Nephron progenitor cell (in vitro differentiated cells): ENCODE measurements around the gene RPRD1A.

Experiments
- DNase-seq: peaks from one replicate; pipeline ENCODE4 v3.0.0; 2021
- H3K27ac Mint-ChIP-seq: 2 replicates; pipeline ENCODE4 v1.8.0; 2021; ENCODE audit warnings: mild to moderate bottlenecking, moderate library complexity, mixed read lengths
- H3K27me3 Mint-ChIP-seq: 2 replicates; pipeline ENCODE4 v1.8.0; 2021; ENCODE audit warnings: mild to moderate bottlenecking, low read depth, mixed read lengths; ENCODE audit not compliant: poor library complexity
- H3K36me3 Mint-ChIP-seq: 2 replicates; pipeline ENCODE4 v1.8.0; 2021; ENCODE audit warnings: low read depth, mixed read lengths
- H3K4me1 Mint-ChIP-seq: 2 replicates; pipeline ENCODE4 v1.8.0; 2021; ENCODE audit warnings: mixed read lengths
- H3K4me3 Mint-ChIP-seq: 2 replicates; pipeline ENCODE4 v1.8.0; 2021; ENCODE audit warnings: mild to moderate bottlenecking, moderate library complexity, mixed read lengths
- H3K9me3 Mint-ChIP-seq: 2 replicates; pipeline ENCODE4 v1.8.0; 2021; ENCODE audit warnings: mild to moderate bottlenecking, moderate library complexity, mixed read lengths
- CTCF ChIP-seq: fragments of 200-600 bp; sonication (generic); IDR thresholded peaks from 2 replicates; pipeline ENCODE4 v1.5.0; 2021; ENCODE audit warnings: antibody characterized with exemption

The RPRD1A gene

GRCh38 chr18:36108601-36109000 is 41.2 kb upstream of the RPRD1A start:
- H3K27ac Mint-ChIP-seq = no peak overlapping the region
- no peaks in the 10 kb centered on the region for H3K4me1 Mint-ChIP-seq
- H3K9me3 Mint-ChIP-seq = peaks cover 4% of the 10 kb centered on the region
- H3K4me3 Mint-ChIP-seq = no peak overlapping the region
- peaks cover 36% of the 10 kb centered on the region for H3K36me3 Mint-ChIP-seq
- DNase-seq = no peak
- TF ChIP-seq CTCF = no peak
- H3K27me3 Mint-ChIP-seq = no peaks in the 10 kb centered on the region

DNA sequence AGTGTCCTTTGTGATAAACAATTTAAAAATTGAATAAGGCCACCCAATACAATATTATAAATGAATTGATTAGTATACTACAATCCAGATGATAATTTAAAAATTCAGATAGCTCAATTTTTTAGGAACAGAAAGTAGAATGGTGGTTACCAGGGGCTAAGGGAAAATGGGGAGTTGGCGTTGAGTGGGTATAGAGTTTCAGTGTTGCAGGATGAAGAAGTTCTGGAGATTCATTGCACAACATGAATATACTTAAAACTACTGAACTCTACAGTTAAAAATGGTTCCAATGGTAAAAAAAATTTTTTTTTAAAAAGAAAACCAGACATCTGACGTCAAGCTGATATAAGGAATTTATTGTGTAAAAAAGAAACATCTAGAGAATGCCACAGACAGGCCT is 40.8 kb upstream of the RPRD1A start:
- Mint-ChIP-seq H3K4me1 (no peaks in the 10 kb centered on the region), H3K36me3 (peaks cover 34% of the 10 kb centered on the region), H3K27ac (no peak overlapping the region), H3K4me3 (no peak overlapping the region), H3K9me3 (peaks cover 8% of the 10 kb centered on the region), H3K27me3 (no peaks in the 10 kb centered on the region)
- TF ChIP-seq CTCF = no peak
- DNase-seq = no peak

- Mint-ChIP-seq H3K36me3 (peaks cover 28% of the 10 kb centered on the region), H3K27me3 (peaks cover 5% of the 10 kb centered on the region)
These were observed 40.1 kb upstream of the RPRD1A start for GRCh38 chr18:36107477-36107876.

GRCh38 chr18:36104749-36105148 is 37.4 kb upstream of the RPRD1A start:
- Mint-ChIP-seq H3K27me3 (peaks cover 10% of the 10 kb centered on the region), H3K36me3 (peaks cover 9% of the 10 kb centered on the region), H3K27ac (no peak overlapping the region), H3K4me3 (no peak overlapping the region), H3K4me1 (no peaks in the 10 kb centered on the region), H3K9me3 (peaks cover 22% of the 10 kb centered on the region)
- DNase-seq = no peak
- no peak for TF ChIP-seq CTCF

More at GRCh38 chr18:36107477-36107876, 40.1 kb upstream of the RPRD1A start:
- Mint-ChIP-seq H3K4me1 (no peaks in the 10 kb centered on the region), H3K27ac (no peak overlapping the region), H3K9me3 (peaks cover 15% of the 10 kb centered on the region), H3K4me3 (no peak overlapping the region)
- no peak for DNase-seq
- no peak for TF ChIP-seq CTCF

DNA sequence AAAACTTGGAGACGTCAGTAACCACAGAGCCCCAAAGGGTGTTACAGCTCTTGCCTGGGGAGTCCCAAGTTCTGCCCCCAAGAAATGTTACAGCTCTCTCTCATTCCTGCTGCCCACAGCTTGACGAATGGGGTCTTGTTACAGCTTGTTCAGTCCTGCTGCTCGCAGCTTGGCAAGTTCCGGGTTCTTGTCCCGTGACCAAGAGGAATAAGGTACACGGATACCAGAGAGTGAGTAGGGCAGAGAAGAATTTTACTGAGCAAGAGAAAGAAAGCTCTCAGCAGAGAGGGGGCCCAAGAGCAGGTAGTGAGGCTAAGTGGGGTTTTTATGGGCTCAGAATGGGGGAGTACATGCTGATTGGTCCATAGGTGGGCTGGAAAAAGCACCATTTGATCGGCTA is 34.6 kb upstream of the RPRD1A start:
- Mint-ChIP-seq H3K9me3 (peaks cover 22% of the 10 kb centered on the region), H3K4me1 (no peaks in the 10 kb centered on the region), H3K27ac (no peak overlapping the region), H3K36me3 (no peaks in the 10 kb centered on the region), H3K4me3 (no peak overlapping the region), H3K27me3 (peaks cover 16% of the 10 kb centered on the region)
- no peak for TF ChIP-seq CTCF
- DNase-seq = no peak

DNA sequence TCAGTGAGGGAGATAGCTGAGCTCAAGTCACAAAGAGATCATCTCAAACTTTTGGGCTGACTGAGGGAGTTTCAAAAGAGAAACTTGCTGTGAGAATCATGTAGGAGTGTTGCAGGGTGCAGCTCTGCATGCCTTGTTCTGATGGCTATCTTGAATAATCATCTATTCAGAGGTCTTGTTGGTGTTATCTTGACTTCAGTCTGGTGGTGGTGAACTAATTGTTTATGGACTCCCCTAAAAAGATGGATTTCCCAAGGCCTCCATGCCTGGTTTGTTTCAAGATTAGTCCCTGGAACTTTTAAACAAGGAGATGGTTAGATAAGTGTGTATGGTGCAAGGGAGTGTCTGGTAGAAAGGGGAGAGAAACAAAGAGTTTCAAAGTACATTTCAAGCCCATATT is 32.0 kb upstream of the RPRD1A start:
- Mint-ChIP-seq H3K4me3 (no peak overlapping the region), H3K36me3 (no peaks in the 10 kb centered on the region), H3K9me3 (peaks cover 22% of the 10 kb centered on the region), H3K4me1 (no peaks in the 10 kb centered on the region), H3K27me3 (peaks cover 16% of the 10 kb centered on the region), H3K27ac (no peak overlapping the region)
- TF ChIP-seq CTCF = no peak
- DNase-seq = no peak
